ENCODE results near the gene CYB561.

DNA sequence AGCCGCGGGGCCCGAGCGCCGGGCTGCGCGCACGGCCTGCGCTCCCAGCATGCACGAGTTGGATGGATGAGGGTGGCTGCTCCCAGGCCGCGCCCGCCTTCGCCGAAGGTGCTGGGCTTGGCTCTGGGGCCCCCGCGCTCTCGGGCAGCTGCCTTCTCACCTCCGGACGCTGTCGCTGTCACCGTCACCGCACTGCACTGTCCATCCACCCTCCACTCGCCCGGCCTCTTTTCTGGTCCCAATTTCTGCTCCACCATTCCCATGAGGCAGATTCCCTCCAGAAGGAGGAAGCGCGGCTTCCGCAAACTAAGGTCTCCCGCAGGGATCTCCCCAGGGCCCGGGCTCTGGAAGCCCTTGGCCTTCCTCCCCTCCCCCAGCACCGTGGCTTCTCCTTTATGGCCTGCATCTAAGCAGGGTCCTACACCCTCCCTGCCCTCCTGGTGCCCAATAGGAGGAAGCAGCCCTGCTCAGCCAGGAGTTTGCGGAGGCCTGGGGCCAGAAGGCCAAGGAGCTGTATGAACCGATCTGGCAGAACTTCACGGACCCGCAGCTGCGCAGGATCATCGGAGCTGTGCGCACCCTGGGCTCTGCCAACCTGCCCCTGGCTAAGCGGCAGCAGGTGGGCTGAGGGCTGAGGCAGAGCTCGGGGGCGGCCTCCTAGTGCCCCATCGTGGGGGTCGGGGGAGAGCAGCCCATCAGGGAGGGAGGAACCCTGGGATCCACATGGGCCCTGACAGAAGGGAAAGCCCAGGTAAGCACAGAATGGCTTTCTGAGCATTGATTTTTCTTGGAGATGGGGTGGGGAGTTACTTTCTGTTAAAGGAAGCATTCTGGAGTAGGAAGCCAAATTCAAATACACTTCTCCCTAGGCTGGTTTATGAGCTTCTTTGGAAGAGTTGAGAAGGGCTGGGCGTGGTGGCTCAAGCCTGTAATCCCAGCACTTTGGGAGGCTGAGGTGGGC lies 31.7 kb upstream of the CYB561 start:
- TF ChIP-seq CTCF (IDR thresholded peaks at IDR 0.05) (no peak), POLR2A (IDR thresholded peaks at IDR 0.05) (no peak)
